K562 (cell line): Measurements from ENCODE around the gene CTTNBP2.

ENCODE experiments used
- HCFC1 ChIP-seq: IDR thresholded peaks from 2 replicates; pipeline ENCODE4 v1.6.1; 2012; ENCODE audit warnings: low read depth, low read length, improper control_type of control experiment
- KLF10 ChIP-seq: fragments of 250-450 bp; sonication (Bioruptor Pico); IDR thresholded peaks from 2 replicates; pipeline ENCODE4 v1.6.1; 2021; ENCODE audit warnings: matching md5 sums
- POLR2G ChIP-seq: fragments of 200-400 bp; formaldehyde crosslinking; IDR thresholded peaks from 2 replicates; pipeline ENCODE4 v1.6.1; 2017; ENCODE audit warnings: low read depth, mild to moderate bottlenecking, antibody characterized with exemption, low read length, moderate library complexity
- SRF ChIP-seq, 2 experiments: fragments of 250-450, 450-650 bp in 1 of 2; sonication (Bioruptor Pico) in 1 of 2; sonication (generic) in 1 of 2; formaldehyde crosslinking; IDR thresholded peaks; 2 replicates each; pipeline versions ENCODE4 v1.5.0 to v1.5.1; 2020 to 2022; ENCODE audit warnings: mild to moderate bottlenecking in 1 of 2, missing genetic modification reagents in 1 of 2
- TBP ChIP-seq: optimal IDR thresholded peaks from 2 replicates; pipeline ENCODE3; 2011; ENCODE audit warnings: low read depth, low read length, improper control_type of control experiment
- TF ChIP-seq, protein P1 (sequence below), 2 experiments: fragments of 450-650 bp in 1 of 2; sonication (generic) in 1 of 2; formaldehyde crosslinking; conservative IDR thresholded peaks; 2 replicates each; pipeline versions ENCODE4 v1.4.0 to v1.8.1; 2020 to 2022; ENCODE audit warnings: mild to moderate bottlenecking in 1 of 2, missing genetic modification reagents in 1 of 2
- TF ChIP-seq, protein P2 (sequence below), 2 experiments: fragments of 450-650 bp; formaldehyde crosslinking in 1 of 2; IDR thresholded peaks; 2 replicates each; pipeline versions ENCODE4 v1.4.0 to v1.6.1; 2014 to 2020; ENCODE audit warnings: mild to moderate bottlenecking in 2 of 2, borderline replicate concordance in 1 of 2, low read depth in 1 of 2

DNA sequence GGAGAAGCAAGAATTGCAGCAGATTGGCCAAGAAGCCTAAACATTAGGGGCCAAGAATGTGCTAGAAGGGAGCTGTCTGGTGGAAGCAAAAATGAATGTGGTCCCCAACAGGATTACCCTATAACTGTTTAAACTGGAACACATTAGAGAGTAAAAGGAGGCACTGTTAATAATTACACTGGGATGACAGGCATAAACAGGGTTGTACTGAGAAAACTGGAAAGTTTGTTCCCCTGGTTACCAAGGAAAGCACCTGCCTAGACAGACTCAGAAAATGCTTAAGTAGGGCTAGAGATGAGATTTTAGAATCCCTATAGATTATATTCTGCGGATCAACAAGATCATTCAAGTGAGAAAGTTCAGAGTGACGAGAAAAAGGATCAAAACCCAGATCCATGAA is 100.8 kb downstream of the CTTNBP2 start:
- TF ChIP-seq TBP, result no peak
- TF ChIP-seq POLR2G, result no peak
- no peak for TF ChIP-seq HCFC1
- TF ChIP-seq, protein P1, sequence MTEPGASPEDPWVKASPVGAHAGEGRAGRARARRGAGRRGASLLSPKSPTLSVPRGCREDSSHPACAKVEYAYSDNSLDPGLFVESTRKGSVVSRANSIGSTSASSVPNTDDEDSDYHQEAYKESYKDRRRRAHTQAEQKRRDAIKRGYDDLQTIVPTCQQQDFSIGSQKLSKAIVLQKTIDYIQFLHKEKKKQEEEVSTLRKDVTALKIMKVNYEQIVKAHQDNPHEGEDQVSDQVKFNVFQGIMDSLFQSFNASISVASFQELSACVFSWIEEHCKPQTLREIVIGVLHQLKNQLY (CRISPR knock-in tag; conservative IDR thresholded peaks at IDR 0.05), result no peak
- no peak for TF ChIP-seq SRF (CRISPR knock-in tag; IDR thresholded peaks at IDR 0.05)
- TF ChIP-seq, protein P2, sequence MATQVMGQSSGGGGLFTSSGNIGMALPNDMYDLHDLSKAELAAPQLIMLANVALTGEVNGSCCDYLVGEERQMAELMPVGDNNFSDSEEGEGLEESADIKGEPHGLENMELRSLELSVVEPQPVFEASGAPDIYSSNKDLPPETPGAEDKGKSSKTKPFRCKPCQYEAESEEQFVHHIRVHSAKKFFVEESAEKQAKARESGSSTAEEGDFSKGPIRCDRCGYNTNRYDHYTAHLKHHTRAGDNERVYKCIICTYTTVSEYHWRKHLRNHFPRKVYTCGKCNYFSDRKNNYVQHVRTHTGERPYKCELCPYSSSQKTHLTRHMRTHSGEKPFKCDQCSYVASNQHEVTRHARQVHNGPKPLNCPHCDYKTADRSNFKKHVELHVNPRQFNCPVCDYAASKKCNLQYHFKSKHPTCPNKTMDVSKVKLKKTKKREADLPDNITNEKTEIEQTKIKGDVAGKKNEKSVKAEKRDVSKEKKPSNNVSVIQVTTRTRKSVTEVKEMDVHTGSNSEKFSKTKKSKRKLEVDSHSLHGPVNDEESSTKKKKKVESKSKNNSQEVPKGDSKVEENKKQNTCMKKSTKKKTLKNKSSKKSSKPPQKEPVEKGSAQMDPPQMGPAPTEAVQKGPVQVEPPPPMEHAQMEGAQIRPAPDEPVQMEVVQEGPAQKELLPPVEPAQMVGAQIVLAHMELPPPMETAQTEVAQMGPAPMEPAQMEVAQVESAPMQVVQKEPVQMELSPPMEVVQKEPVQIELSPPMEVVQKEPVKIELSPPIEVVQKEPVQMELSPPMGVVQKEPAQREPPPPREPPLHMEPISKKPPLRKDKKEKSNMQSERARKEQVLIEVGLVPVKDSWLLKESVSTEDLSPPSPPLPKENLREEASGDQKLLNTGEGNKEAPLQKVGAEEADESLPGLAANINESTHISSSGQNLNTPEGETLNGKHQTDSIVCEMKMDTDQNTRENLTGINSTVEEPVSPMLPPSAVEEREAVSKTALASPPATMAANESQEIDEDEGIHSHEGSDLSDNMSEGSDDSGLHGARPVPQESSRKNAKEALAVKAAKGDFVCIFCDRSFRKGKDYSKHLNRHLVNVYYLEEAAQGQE (IDR thresholded peaks at IDR 0.05; ENCODE audit: borderline replicate concordance), result no peak
- TF ChIP-seq, protein P2 (CRISPR knock-in tag; IDR thresholded peaks at IDR 0.05; ENCODE audit: low read depth), result no peak
- TF ChIP-seq KLF10, result no peak
